MM.1S (cell line): ENCODE data around the gene NFYA.

Experiments
- CTCF ChIP-seq: fragments of 300-600 bp; sonication (generic); IDR thresholded peaks from 2 replicates; pipeline ENCODE4 v1.5.1; 2016; ENCODE audit warnings: antibody characterized with exemption, low read length, mixed read lengths
- EZH2phosphoT487 ChIP-seq: fragments of 300-600 bp; sonication (generic); IDR thresholded peaks from 2 replicates; pipeline ENCODE4 v1.6.1; 2018; ENCODE audit warnings: antibody characterized with exemption, low read length

GRCh38 chr6:41135062-41135832 is 62.5 kb downstream of the NFYA start:
- TF ChIP-seq CTCF (no peak), EZH2phosphoT487 (no peak)
